Upper lobe of left lung (tissue), 4 donors: ENCODE results near the gene DCDC2.
"Not testable (repeated sequence)": the region's sequence is repeated elsewhere in the genome, so short reads cannot be mapped to it uniquely, and the experiment has no call there.

ENCODE experiments used
- EP300 ChIP-seq, 4 donors: sonication (generic); formaldehyde crosslinking; IDR thresholded peaks; one replicate each; pipeline ENCODE4 v1.5.1; 2017; ENCODE audit warnings: antibody characterized with exemption in 4 of 4, control low read depth in 2 of 4
- POLR2A ChIP-seq, 4 donors: fragments of 450-650 bp; IDR thresholded peaks; one replicate each; pipeline ENCODE4 v1.5.1; 2016 to 2017; ENCODE audit warnings: antibody characterized with exemption in 4 of 4, mild to moderate bottlenecking in 2 of 4
- POLR2AphosphoS5 ChIP-seq, 2 donors: sonication (generic); formaldehyde crosslinking; IDR thresholded peaks; one replicate each; pipeline ENCODE4 v1.5.1; 2017; ENCODE audit warnings: antibody characterized with exemption in 2 of 2
- TF ChIP-seq, protein P1 (sequence below), 6 experiments: fragments of 450-650 bp in 4 of 6; fragments of 200-600 bp in 2 of 6; sonication (generic) in 2 of 6; IDR thresholded peaks; one replicate each; pipeline ENCODE4 v1.5.1; 2016 to 2019; ENCODE audit warnings: antibody characterized with exemption in 6 of 6

DNA sequence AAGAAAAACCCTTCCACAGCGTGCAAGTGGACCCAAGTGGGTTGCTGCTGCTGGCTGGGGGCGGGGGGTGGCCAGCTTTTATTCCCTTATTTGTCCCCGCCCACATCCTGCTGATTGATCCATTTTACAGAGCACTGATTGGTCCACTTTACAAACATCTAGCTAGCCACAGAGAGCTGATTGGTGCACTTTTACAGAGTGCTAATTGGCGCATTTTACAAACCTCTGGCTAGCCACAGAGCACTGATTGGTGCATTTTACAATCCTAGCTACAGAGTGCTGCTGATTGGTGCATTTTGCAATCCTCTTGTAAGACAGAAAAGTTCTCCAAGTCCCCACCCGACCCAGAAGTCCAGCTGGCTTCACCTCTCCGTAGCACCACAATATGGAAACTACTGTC is 99.6 kb downstream of the DCDC2 start:
- TF ChIP-seq EP300, POLR2A, POLR2AphosphoS5 (IDR thresholded peaks at IDR 0.05): not testable (repeated sequence)
- TF ChIP-seq, protein P1, sequence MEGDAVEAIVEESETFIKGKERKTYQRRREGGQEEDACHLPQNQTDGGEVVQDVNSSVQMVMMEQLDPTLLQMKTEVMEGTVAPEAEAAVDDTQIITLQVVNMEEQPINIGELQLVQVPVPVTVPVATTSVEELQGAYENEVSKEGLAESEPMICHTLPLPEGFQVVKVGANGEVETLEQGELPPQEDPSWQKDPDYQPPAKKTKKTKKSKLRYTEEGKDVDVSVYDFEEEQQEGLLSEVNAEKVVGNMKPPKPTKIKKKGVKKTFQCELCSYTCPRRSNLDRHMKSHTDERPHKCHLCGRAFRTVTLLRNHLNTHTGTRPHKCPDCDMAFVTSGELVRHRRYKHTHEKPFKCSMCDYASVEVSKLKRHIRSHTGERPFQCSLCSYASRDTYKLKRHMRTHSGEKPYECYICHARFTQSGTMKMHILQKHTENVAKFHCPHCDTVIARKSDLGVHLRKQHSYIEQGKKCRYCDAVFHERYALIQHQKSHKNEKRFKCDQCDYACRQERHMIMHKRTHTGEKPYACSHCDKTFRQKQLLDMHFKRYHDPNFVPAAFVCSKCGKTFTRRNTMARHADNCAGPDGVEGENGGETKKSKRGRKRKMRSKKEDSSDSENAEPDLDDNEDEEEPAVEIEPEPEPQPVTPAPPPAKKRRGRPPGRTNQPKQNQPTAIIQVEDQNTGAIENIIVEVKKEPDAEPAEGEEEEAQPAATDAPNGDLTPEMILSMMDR (IDR thresholded peaks at IDR 0.05), result not testable (repeated sequence)
